Mucosa of descending colon (tissue), 3 donors: Measurements from ENCODE around the gene HDHD2. TPM values are rescaled to one million over a fixed set of nuclear protein-coding genes. Genes with fewer than 3 reads are reported as not detected.

Experiments used
- ATAC-seq: fragments of 200-7000 bp; cut with Tn5 transposase; one replicate; pipeline ENCODE4 v1.9.1; 2020; ENCODE audit warnings: mild to moderate bottlenecking, moderate library complexity
- DNase-seq, 3 donors: peaks; one replicate each; pipeline ENCODE4 v3.0.0-alpha.2; 2020
- H3K36me3 ChIP-seq: fragments of 200-600 bp; one replicate; pipeline ENCODE4 v1.8.0; 2021; ENCODE audit warnings: low read depth, mild to moderate bottlenecking
- H3K4me1 ChIP-seq: fragments of 200-600 bp; one replicate; pipeline ENCODE4 v1.8.0; 2021; ENCODE audit warnings: low read depth, mild to moderate bottlenecking
- H3K4me3 ChIP-seq: fragments of 200-600 bp; one replicate; pipeline ENCODE4 v1.8.0; 2021; ENCODE audit warnings: mild to moderate bottlenecking
- H3K9me3 ChIP-seq: fragments of 200-600 bp; one replicate; pipeline ENCODE4 v1.8.0; 2021; ENCODE audit warnings: mild to moderate bottlenecking
- intact Hi-C, 2 donors: fragments of 100-400 bp; cut with DNase I in 1 of 2; cut with micrococcal nuclease in 1 of 2; formaldehyde crosslinking; loops; one replicate each; pipeline versions ENCODE4 v1.11.0 to v1.11.1; 2022; cut with DNase I, micrococcal nuclease
- total RNA-seq, 3 donors: library from RNA; stranded (reverse); fragmentation: NEBNext Ultra II Directional in 2 of 3; extraction: Animal tissue kit (Norgen Biotek cat#: 25700) in 2 of 3; gene quantifications; one replicate each; pipeline versions ENCODE4 v1.2.1 to v1.2.4, GENCODE V29; 2021 to 2023
- TF ChIP-seq, protein P1 (sequence below): fragments of 200-600 bp; IDR thresholded peaks from one replicate; pipeline ENCODE4 v1.8.0; 2022; ENCODE audit warnings: antibody characterized with exemption, mild to moderate bottlenecking
- donor health status: DM: no; HTN: no; CAD: no; lungs with moderate emphysema.
- donor health status: DM: no; HTN: no; CAD: no.
- donor health status: DM: no; HTN: yes; CAD: no.

HDHD2 gene
- total RNA-seq, 3 donors from 2014 or later: 33.8 to 45.7 (median 37.1) TPM

DNA sequence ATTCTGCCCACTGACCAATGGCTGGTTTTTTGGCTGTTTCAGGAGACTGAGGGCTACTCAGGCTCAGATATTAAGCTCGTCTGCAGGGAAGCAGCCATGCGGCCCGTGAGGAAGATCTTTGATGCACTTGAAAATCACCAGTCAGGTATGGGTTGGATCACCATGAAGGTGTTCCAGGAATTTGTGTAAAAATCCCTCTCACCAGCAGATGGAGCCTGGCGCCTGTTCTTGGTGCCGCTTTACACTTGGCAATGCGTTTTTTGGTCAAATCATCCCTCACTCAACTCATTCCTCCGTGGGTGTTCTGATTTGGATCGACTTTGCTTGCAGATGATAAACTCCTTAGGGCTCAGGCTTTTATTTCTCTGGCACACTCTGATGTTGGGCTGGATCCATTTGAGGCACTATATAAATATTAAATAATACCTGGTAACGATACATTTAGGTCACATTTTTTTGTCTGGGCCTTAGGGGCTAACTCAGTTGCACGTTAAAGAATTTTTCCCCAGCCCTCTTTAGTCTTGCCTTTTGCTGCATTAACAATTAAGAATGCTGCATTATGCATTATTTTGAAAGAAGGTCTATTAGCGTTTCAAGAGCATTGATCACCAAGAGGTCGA lies 50.0 kb downstream of the HDHD2 start:
- Histone ChIP-seq H3K4me1 (no peaks in the 10 kb centered on the region), H3K4me3 (no peak overlapping the region), H3K9me3 (no peaks in the 10 kb centered on the region), H3K36me3 (no peaks in the 10 kb centered on the region)
- intact Hi-C loops: loop anchor here in 1 of 2 donors (10.0 kb wide), 1 partner anchor 94 kb away; no protein-coding TSS in a partner anchor
- DNase-seq: peak in 2 of 3 donors; percentile 49 to 75
- TF ChIP-seq, protein P1, sequence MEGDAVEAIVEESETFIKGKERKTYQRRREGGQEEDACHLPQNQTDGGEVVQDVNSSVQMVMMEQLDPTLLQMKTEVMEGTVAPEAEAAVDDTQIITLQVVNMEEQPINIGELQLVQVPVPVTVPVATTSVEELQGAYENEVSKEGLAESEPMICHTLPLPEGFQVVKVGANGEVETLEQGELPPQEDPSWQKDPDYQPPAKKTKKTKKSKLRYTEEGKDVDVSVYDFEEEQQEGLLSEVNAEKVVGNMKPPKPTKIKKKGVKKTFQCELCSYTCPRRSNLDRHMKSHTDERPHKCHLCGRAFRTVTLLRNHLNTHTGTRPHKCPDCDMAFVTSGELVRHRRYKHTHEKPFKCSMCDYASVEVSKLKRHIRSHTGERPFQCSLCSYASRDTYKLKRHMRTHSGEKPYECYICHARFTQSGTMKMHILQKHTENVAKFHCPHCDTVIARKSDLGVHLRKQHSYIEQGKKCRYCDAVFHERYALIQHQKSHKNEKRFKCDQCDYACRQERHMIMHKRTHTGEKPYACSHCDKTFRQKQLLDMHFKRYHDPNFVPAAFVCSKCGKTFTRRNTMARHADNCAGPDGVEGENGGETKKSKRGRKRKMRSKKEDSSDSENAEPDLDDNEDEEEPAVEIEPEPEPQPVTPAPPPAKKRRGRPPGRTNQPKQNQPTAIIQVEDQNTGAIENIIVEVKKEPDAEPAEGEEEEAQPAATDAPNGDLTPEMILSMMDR: peak; percentile 33
- peak; percentile 63 for ATAC-seq

GRCh38 chr18:47095810-47096209 lies 54.5 kb downstream of the HDHD2 start:
- TF ChIP-seq, protein P1: no peak
- DNase-seq: no peak
- Histone ChIP-seq H3K9me3 (no peaks in the 10 kb centered on the region), H3K4me1 (no peaks in the 10 kb centered on the region), H3K4me3 (no peak overlapping the region), H3K36me3 (no peaks in the 10 kb centered on the region)
- intact Hi-C loops: no loop called here
- ATAC-seq: no peak

DNA sequence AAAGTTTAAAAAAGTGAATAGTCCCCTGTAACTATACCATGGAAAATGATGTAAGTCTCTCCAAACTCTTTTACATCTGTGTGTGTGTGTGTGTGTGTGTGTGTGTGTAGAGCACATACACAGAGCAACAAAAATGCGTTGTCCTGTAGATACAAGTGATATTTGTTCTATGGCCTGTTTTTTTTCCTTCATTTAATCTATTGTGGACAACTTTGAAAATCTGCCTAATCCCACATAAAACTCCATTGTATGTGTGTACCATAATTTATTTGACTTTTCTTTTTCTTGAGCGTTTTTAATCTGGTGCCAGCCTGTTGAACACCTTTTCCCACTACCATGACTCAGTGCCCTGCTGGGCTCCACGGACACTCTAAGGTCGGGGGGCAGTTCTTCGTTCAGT lies 62.6 kb downstream of the HDHD2 start:
- DNase-seq (no peak), ATAC-seq (no peak)
- H3K4me1 ChIP-seq: no peaks in the 10 kb centered on the region
- TF ChIP-seq, protein P1: no peak
- H3K4me3 ChIP-seq: no peak overlapping the region
- H3K9me3 ChIP-seq: no peaks in the 10 kb centered on the region
- no peaks in the 10 kb centered on the region for H3K36me3 ChIP-seq
- intact Hi-C loops: no loop called here

DNA sequence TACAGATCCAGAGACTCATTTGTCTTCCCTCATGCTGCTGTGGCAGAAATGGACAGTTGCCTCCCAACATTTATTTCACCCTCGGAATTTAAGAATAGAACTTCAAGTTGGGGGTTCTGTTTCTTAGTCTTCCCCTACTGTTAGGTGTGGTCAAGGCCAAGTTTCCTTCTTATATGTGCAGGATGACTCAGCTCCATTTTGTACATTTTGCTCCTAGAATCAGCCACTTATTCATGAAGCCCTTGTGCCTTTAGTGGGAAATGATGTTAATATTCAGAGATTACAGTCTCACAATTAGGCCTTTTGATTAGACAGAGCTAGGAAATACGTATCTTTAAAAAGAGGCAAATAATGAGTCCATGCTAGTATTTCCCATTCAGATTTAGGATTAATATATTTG lies 68.7 kb downstream of the HDHD2 start:
- Histone ChIP-seq H3K4me3 (no peak overlapping the region), H3K36me3 (no peaks in the 10 kb centered on the region), H3K4me1 (no peaks in the 10 kb centered on the region), H3K9me3 (no peaks in the 10 kb centered on the region)
- TF ChIP-seq, protein P1: no peak
- DNase-seq (no peak), ATAC-seq (no peak)
- intact Hi-C loops: no loop called here

DNA sequence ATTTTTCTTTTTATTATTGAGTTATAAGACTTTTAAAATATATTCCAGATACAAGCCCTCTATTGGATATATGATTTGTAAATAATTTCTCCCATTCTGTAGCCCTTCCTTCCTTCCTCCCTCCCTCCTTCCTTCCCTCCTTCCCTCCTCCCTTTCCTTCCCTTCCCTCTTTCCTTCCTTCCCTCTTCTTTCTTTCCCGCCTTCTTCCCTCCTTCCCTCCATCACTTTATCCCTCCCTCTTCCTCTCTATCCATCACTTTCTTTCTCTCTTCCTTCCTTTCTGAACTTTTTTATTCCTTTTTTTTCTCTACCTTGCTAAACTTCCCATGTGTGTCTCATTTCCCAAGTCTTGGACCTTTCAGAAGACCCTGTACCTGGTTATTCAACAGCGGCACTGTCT lies 69.4 kb downstream of the HDHD2 start:
- ATAC-seq (no peak), DNase-seq (no peak)
- TF ChIP-seq, protein P1: no peak

DNA sequence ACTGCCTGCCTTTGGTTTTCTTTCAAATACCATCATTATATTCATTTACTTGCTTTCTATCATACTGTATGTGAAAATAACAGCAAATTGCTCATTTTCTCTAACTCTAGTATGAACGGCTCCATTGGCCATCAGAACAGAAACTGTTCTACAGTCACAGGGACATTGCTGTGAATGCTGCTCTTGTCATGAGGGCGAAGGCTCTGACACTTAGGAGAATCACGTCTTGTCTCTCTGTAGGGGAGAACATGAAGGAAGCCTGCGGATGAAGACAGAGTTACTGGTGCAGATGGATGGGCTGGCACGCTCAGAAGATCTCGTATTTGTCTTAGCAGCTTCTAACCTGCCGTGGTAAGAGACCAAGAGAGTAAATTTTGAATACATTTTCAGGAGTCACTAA lies 73.2 kb downstream of the HDHD2 start:
- TF ChIP-seq, protein P1: no peak
- DNase-seq: no peak
- no peaks in the 10 kb centered on the region for H3K9me3 ChIP-seq
- H3K4me1 ChIP-seq: no peaks in the 10 kb centered on the region
- intact Hi-C loops: no loop called here
- no peak overlapping the region for H3K4me3 ChIP-seq
- H3K36me3 ChIP-seq: no peaks in the 10 kb centered on the region
- ATAC-seq: no peak

More for the DNA sequence above, 69.4 kb downstream of the HDHD2 start:
- Histone ChIP-seq H3K9me3 (no peaks in the 10 kb centered on the region), H3K36me3 (no peaks in the 10 kb centered on the region), H3K4me1 (no peaks in the 10 kb centered on the region), H3K4me3 (no peak overlapping the region)
- intact Hi-C loops: no loop called here
